AG10803 (cell line): ENCODE measurements around the gene SGIP1.

Source experiments
- DNase-seq: peaks from one replicate; pipeline ENCODE4 v3.0.0; 2010; ENCODE audit warnings: low read depth
- H3K4me3 ChIP-seq: 2 replicates; pipeline ENCODE4 v1.5.1; 2011; ENCODE audit warnings: mild to moderate bottlenecking, low read length, control low read depth
- CTCF ChIP-seq: conservative IDR thresholded peaks from 2 replicates; pipeline ENCODE4 v1.5.1; 2011; ENCODE audit warnings: mild to moderate bottlenecking, low read length, control low read depth, inconsistent platforms

The SGIP1 gene

GRCh38 chr1:66540434-66541032 lies 6.6 kb downstream of the SGIP1 start:
- H3K4me3 ChIP-seq: no peak overlapping the region
- peak; percentile 90 for DNase-seq
- TF ChIP-seq CTCF: no peak

- no peak for DNase-seq
- TF ChIP-seq CTCF: no peak
- no peak overlapping the region for H3K4me3 ChIP-seq
These were observed 8.4 kb downstream of the SGIP1 start for GRCh38 chr1:66542314-66542713.

GRCh38 chr1:66542811-66543767 lies 9.1 kb downstream of the SGIP1 start:
- peak; percentile 53 for DNase-seq
- no peak overlapping the region for H3K4me3 ChIP-seq
- TF ChIP-seq CTCF: no peak

GRCh38 chr1:66546047-66546810 lies 12.3 kb downstream of the SGIP1 start:
- no peak overlapping the region for H3K4me3 ChIP-seq
- no peak for DNase-seq
- no peak for TF ChIP-seq CTCF

- no peak for DNase-seq
- no peak for TF ChIP-seq CTCF
- no peak overlapping the region for H3K4me3 ChIP-seq
These were observed 15.1 kb downstream of the SGIP1 start for GRCh38 chr1:66549017-66549416.

GRCh38 chr1:66550243-66550642 lies 16.3 kb downstream of the SGIP1 start:
- H3K4me3 ChIP-seq: no peak overlapping the region
- DNase-seq: peak; percentile 37
- TF ChIP-seq CTCF: no peak
